ENCODE results near the gene PDE3B. TPM values are rescaled to one million over a fixed set of nuclear protein-coding genes. Genes with fewer than 3 reads are reported as not detected.
"Not testable (repeated sequence)": the region's sequence is repeated elsewhere in the genome, so short reads cannot be mapped to it uniquely, and the experiment has no call there.

Gene PDE3B
- total and polyA plus RNA-seq, 9 donors = 1.2 to 2.9 (median 2.2) TPM

DNA sequence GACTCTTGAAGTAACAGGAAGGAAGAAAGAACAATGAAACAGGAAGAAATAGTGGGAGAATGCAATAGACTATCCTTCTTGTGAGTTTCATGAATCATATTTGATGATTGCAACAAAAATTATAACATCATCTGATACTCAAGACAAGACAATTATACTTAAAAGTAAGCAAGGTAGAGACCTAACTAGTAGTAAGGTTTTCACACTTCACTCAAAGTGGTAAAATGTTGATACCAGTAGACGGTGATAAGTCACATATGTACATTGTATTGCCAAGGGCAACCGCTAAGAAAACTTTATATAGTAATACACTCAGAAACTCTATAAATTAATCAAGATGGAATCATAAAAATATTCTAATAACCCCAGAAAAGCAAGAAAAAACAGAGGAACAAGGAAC lies 140.6 kb downstream of the PDE3B start:
- DNase-seq = no peak
- Histone ChIP-seq H3K9me3 (replicated peaks; ENCODE audit: control insufficient read depth, low read depth, low read length) (no peaks in the 10 kb centered on the region), H3K4me1 (ENCODE audit: control insufficient read depth, insufficient read depth, low read length) (no peaks in the 10 kb centered on the region), H3K27me3 (ENCODE audit: control insufficient read depth, insufficient read depth, low read length) (no peaks in the 10 kb centered on the region), H3K4me3 (ENCODE audit: low read length) (no peak overlapping the region), H3K27ac (ENCODE audit: low read length) (no peak overlapping the region), H3K36me3 (ENCODE audit: control insufficient read depth, insufficient read depth, low read length) (no peaks in the 10 kb centered on the region)
- no CpG with 5 or more reads among the region's 2 CpGs for WGBS (ENCODE audit: insufficient coverage)

DNA sequence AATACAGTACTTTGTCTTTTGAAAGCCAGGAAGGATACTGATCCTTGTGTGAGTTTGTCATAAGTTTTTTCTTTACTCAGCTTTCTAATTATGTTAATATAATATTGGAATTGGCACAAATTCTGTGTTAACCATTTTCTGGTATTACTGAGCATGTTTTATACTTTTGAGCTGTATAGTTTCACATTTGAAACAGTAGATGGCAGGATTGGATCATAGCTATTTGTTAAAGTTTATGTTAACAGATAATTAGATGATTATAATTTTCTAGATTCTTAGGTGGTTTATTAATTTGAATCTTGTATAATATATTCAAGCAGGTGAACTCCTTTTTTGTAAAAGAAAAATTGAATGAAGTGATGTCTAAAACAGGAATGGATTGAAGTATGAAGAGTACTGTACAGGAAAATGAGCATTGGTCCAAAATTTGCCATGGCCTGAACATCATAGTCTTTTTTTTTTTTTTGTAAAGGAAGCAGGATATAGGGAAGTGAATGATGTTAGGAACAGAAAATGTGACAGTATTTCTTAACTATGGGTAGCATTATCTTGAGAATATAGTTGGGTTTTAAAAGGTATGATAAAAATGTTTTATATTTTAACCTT lies 146.4 kb downstream of the PDE3B start:
- H3K36me3 ChIP-seq (ENCODE audit: control insufficient read depth, insufficient read depth, low read length) = no peaks in the 10 kb centered on the region
- H3K4me1 ChIP-seq (ENCODE audit: control insufficient read depth, insufficient read depth, low read length) = no peaks in the 10 kb centered on the region
- H3K27me3 ChIP-seq (ENCODE audit: control insufficient read depth, insufficient read depth, low read length) = no peaks in the 10 kb centered on the region
- H3K27ac ChIP-seq (ENCODE audit: low read length) = no peak overlapping the region
- no peak overlapping the region for H3K4me3 ChIP-seq (ENCODE audit: low read length)
- peak; percentile 6 for DNase-seq
- no peaks in the 10 kb centered on the region for H3K9me3 ChIP-seq (replicated peaks; ENCODE audit: control insufficient read depth, low read depth, low read length)

DNA sequence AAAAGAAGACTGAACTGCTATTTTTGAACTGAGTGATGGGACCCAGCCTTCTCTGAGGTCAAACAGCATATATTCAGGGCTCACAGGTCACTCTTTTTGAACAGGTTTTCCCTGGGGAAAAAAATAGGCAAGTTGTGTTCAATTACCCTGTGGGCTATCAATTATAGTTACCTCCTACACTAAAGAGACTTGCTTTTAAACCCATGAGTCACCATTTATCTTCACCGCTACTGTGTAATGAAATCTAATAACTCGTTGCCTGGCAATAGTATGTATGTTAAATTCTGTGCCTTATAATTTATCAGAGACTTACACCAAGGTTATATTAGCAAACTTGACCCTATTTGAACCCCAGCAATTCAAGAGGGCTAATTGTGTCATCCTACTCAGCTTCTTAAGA lies 149.9 kb downstream of the PDE3B start:
- Histone ChIP-seq H3K4me3 (ENCODE audit: low read length) (no peak overlapping the region), H3K36me3 (ENCODE audit: control insufficient read depth, insufficient read depth, low read length) (no peaks in the 10 kb centered on the region), H3K27ac (ENCODE audit: low read length) (no peak overlapping the region), H3K27me3 (ENCODE audit: control insufficient read depth, insufficient read depth, low read length) (no peaks in the 10 kb centered on the region), H3K9me3 (replicated peaks; ENCODE audit: control insufficient read depth, low read depth, low read length) (no peaks in the 10 kb centered on the region), H3K4me1 (ENCODE audit: control insufficient read depth, insufficient read depth, low read length) (no peaks in the 10 kb centered on the region)
- no peak for DNase-seq
- no CpG with 5 or more reads among the region's 2 CpGs for WGBS (ENCODE audit: insufficient coverage)

DNA sequence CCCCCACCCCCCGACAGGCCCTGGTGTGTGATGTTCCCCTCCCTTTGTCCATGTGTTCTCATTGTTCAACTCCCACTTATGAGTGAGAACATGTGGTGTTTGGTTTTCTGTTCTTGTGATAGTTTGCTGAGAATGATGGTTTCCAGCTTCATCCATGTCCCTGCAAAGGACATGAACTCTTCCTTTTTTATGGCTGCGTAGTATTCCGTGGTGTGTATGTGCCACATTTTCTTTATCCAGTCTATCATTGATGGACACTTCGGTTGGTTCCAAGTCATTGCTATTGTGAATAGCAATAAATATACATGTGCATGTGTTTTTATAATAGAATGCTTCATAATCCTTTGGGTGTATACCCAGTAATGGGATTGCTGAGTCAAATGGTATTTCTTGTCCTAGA lies 152.4 kb downstream of the PDE3B start:
- H3K27ac ChIP-seq (ENCODE audit: low read length); H3K36me3 ChIP-seq (ENCODE audit: control insufficient read depth, insufficient read depth, low read length); H3K27me3 ChIP-seq (ENCODE audit: control insufficient read depth, insufficient read depth, low read length); DNase-seq; H3K9me3 ChIP-seq (replicated peaks; ENCODE audit: control insufficient read depth, low read depth, low read length); H3K4me3 ChIP-seq (ENCODE audit: low read length); H3K4me1 ChIP-seq (ENCODE audit: control insufficient read depth, insufficient read depth, low read length): not testable (repeated sequence)
- no CpG with 5 or more reads among the region's 4 CpGs for WGBS (ENCODE audit: insufficient coverage)

GRCh38 chr11:14803846-14804245 lies 160.2 kb downstream of the PDE3B start:
- H3K4me1 ChIP-seq (ENCODE audit: control insufficient read depth, insufficient read depth, low read length) = no peaks in the 10 kb centered on the region
- no peak overlapping the region for H3K4me3 ChIP-seq (ENCODE audit: low read length)
- no peak overlapping the region for H3K27ac ChIP-seq (ENCODE audit: low read length)
- WGBS (ENCODE audit: insufficient coverage) = no CpG with 5 or more reads among the region's 2 CpGs
- DNase-seq = no peak
- no peaks in the 10 kb centered on the region for H3K36me3 ChIP-seq (ENCODE audit: control insufficient read depth, insufficient read depth, low read length)
- H3K9me3 ChIP-seq (replicated peaks; ENCODE audit: control insufficient read depth, low read depth, low read length) = no peaks in the 10 kb centered on the region
- no peaks in the 10 kb centered on the region for H3K27me3 ChIP-seq (ENCODE audit: control insufficient read depth, insufficient read depth, low read length)

GRCh38 chr11:14809466-14809865 lies 165.9 kb downstream of the PDE3B start:
- DNase-seq = no peak
- Histone ChIP-seq H3K4me1 (ENCODE audit: control insufficient read depth, insufficient read depth, low read length) (no peaks in the 10 kb centered on the region), H3K27me3 (ENCODE audit: control insufficient read depth, insufficient read depth, low read length) (no peaks in the 10 kb centered on the region), H3K27ac (ENCODE audit: low read length) (no peak overlapping the region), H3K36me3 (ENCODE audit: control insufficient read depth, insufficient read depth, low read length) (no peaks in the 10 kb centered on the region), H3K9me3 (replicated peaks; ENCODE audit: control insufficient read depth, low read depth, low read length) (no peaks in the 10 kb centered on the region), H3K4me3 (ENCODE audit: low read length) (no peak overlapping the region)

DNA sequence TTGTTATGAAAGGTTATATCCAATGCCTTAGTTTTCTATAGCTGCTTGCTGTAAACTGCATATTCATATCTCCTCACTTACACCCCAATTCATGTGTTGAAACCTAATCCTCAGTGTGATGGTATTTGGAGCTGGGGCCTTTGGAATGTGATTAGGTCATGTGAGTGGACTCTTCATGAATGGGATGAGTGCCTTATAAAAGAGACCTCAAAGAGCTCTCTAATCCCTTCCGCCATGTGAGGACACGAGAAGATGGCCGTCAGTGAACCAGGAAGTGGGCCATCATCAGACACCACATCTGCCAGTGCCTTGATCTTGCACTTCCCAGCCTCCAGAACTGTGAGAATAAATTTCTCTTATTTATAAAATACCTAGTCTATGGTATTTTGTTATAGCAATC lies 169.2 kb downstream of the PDE3B start:
- H3K27ac ChIP-seq (ENCODE audit: low read length) = no peak overlapping the region
- H3K36me3 ChIP-seq (ENCODE audit: control insufficient read depth, insufficient read depth, low read length) = no peaks in the 10 kb centered on the region
- WGBS (ENCODE audit: insufficient coverage) = no CpG with 5 or more reads among the region's 3 CpGs

DNA sequence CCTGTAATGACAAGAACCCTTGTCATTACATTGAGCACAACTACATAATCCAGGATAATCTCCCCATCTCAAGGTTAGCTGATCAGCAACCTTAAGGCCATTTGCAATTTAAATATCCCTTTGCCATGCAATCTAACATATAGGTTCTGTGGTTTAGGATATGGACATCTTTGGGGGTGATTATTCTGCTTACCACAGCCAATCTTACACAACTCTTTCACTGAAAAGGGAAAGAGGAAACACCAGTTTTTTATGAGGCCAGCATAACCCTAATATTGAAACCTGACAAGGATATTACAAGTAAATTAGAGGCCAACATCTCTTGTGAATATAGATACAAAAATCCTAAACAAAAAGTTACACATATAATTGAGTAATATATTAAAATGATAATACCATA lies 169.9 kb downstream of the PDE3B start:
- Histone ChIP-seq H3K27ac (ENCODE audit: low read length) (no peak overlapping the region), H3K9me3 (replicated peaks; ENCODE audit: control insufficient read depth, low read depth, low read length) (no peaks in the 10 kb centered on the region)

More for the DNA sequence above, 169.2 kb downstream of the PDE3B start:
- no peak for DNase-seq
- H3K4me1 ChIP-seq (ENCODE audit: control insufficient read depth, insufficient read depth, low read length) = no peaks in the 10 kb centered on the region
- H3K27me3 ChIP-seq (ENCODE audit: control insufficient read depth, insufficient read depth, low read length) = no peaks in the 10 kb centered on the region
- H3K9me3 ChIP-seq (replicated peaks; ENCODE audit: control insufficient read depth, low read depth, low read length) = no peaks in the 10 kb centered on the region
- H3K4me3 ChIP-seq (ENCODE audit: low read length) = no peak overlapping the region

DNA sequence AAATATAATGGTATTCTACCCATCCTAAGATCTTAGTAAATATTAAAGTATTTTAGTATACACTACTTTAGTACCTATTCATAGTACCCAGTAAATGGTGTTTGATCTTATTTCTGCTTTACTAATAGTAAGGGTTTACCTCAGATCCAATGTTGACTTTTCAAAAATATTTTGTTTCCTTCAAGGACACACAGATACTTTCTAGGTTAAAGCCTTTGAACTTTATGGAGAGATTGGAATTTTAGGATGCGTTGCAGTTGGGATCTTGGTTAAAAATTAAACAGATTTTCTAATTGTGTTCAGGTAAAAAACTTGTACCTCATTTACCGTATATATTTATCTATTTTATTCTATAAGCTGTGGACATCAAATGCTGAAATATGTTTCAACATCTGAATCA lies 175.2 kb downstream of the PDE3B start:
- no peak for DNase-seq
- Histone ChIP-seq H3K9me3 (replicated peaks; ENCODE audit: control insufficient read depth, low read depth, low read length) (no peaks in the 10 kb centered on the region), H3K27me3 (ENCODE audit: control insufficient read depth, insufficient read depth, low read length) (no peaks in the 10 kb centered on the region), H3K36me3 (ENCODE audit: control insufficient read depth, insufficient read depth, low read length) (no peaks in the 10 kb centered on the region), H3K4me1 (ENCODE audit: control insufficient read depth, insufficient read depth, low read length) (no peaks in the 10 kb centered on the region), H3K27ac (ENCODE audit: low read length) (no peak overlapping the region), H3K4me3 (ENCODE audit: low read length) (no peak overlapping the region)
- no CpG with 5 or more reads among the region's 2 CpGs for WGBS (ENCODE audit: insufficient coverage)

More for the DNA sequence above, 169.9 kb downstream of the PDE3B start:
- H3K36me3 ChIP-seq (ENCODE audit: control insufficient read depth, insufficient read depth, low read length) = no peaks in the 10 kb centered on the region
- DNase-seq = no peak
- no peaks in the 10 kb centered on the region for H3K27me3 ChIP-seq (ENCODE audit: control insufficient read depth, insufficient read depth, low read length)
- no peaks in the 10 kb centered on the region for H3K4me1 ChIP-seq (ENCODE audit: control insufficient read depth, insufficient read depth, low read length)
- H3K4me3 ChIP-seq (ENCODE audit: low read length) = no peak overlapping the region

DNA sequence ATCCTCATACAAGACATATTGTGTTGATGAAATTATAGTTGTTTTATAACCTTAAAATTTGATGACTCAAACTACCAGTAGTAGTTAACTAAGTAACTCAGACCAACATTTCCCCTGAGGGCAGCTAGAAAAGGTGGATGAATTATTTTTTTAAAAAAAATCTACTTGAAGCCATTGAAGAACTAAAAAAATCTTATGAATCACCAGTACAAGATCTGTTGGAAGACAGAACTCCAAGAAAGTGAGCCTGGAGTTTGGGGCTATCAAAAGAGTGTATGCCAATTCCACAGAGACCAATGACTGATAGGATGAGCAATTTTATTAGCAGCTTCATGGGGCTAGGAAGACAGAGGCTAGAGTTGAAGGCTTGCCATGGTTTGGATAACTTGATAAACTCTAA lies 176.0 kb downstream of the PDE3B start:
- no peak overlapping the region for H3K4me3 ChIP-seq (ENCODE audit: low read length)
- no peaks in the 10 kb centered on the region for H3K27me3 ChIP-seq (ENCODE audit: control insufficient read depth, insufficient read depth, low read length)
- H3K9me3 ChIP-seq (replicated peaks; ENCODE audit: control insufficient read depth, low read depth, low read length) = no peaks in the 10 kb centered on the region
- DNase-seq = no peak
- H3K4me1 ChIP-seq (ENCODE audit: control insufficient read depth, insufficient read depth, low read length) = no peaks in the 10 kb centered on the region
- no peak overlapping the region for H3K27ac ChIP-seq (ENCODE audit: low read length)
- H3K36me3 ChIP-seq (ENCODE audit: control insufficient read depth, insufficient read depth, low read length) = no peaks in the 10 kb centered on the region

GRCh38 chr11:14821031-14821430 lies 177.4 kb downstream of the PDE3B start:
- no peak for DNase-seq
- Histone ChIP-seq H3K27ac (ENCODE audit: low read length) (no peak overlapping the region), H3K27me3 (ENCODE audit: control insufficient read depth, insufficient read depth, low read length) (no peaks in the 10 kb centered on the region)

More at GRCh38 chr11:14821031-14821430, 177.4 kb downstream of the PDE3B start:
- peaks cover 3% of the 10 kb centered on the region for H3K9me3 ChIP-seq (replicated peaks; ENCODE audit: control insufficient read depth, low read depth, low read length)
- no peak overlapping the region for H3K4me3 ChIP-seq (ENCODE audit: low read length)
- no peaks in the 10 kb centered on the region for H3K4me1 ChIP-seq (ENCODE audit: control insufficient read depth, insufficient read depth, low read length)
- H3K36me3 ChIP-seq (ENCODE audit: control insufficient read depth, insufficient read depth, low read length) = no peaks in the 10 kb centered on the region
